Measurements from ENCODE around the gene FASN. TPM values are rescaled to one million over a fixed set of nuclear protein-coding genes. Genes with fewer than 3 reads are reported as not detected.
"Not testable (repeated sequence)": the region's sequence is repeated elsewhere in the genome, so short reads cannot be mapped to it uniquely, and the experiment has no call there.

Gene FASN
- total RNA-seq = 100 to 1,000 TPM in 2 of 4 donors, 10 to 100 TPM in 2; 72.8 to 302 (median 143) TPM

GRCh38 chr17:82098169-82098938 lies at the start of gene FASN:
Gene FASN, minus strand, starts transcription at chr17:82098236. Its CDS starts 1,791 bp downstream, at chr17:82096445.
- no CpG with 5 or more reads among the region's 124 CpGs for WGBS, 2 donors
- Histone ChIP-seq H3K9me3 (no peaks in the 10 kb centered on the region), H3K4me3 (peak within 1 kb of the TSS; percentile 60 to 95 (median 86)), H3K27ac (peak within 1 kb of the TSS; percentile 91 to 99 (median 98)), H3K36me3 (peaks cover 17 to 34% (median 20%) of the 10 kb centered on the region in 3 donors), H3K27me3 (no peaks in the 10 kb centered on the region), H3K4me1 (peaks cover 36 to 66% (median 38%) of the 10 kb centered on the region in 3 donors)
- peak; percentile 58 for DNase-seq
- TF ChIP-seq POLR2A (IDR thresholded peaks at IDR 0.05) = peak in 3 of 4 donors; percentile 96 to 99 (median 97)
- TF ChIP-seq, protein P1, sequence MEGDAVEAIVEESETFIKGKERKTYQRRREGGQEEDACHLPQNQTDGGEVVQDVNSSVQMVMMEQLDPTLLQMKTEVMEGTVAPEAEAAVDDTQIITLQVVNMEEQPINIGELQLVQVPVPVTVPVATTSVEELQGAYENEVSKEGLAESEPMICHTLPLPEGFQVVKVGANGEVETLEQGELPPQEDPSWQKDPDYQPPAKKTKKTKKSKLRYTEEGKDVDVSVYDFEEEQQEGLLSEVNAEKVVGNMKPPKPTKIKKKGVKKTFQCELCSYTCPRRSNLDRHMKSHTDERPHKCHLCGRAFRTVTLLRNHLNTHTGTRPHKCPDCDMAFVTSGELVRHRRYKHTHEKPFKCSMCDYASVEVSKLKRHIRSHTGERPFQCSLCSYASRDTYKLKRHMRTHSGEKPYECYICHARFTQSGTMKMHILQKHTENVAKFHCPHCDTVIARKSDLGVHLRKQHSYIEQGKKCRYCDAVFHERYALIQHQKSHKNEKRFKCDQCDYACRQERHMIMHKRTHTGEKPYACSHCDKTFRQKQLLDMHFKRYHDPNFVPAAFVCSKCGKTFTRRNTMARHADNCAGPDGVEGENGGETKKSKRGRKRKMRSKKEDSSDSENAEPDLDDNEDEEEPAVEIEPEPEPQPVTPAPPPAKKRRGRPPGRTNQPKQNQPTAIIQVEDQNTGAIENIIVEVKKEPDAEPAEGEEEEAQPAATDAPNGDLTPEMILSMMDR (IDR thresholded peaks at IDR 0.05) = peak in 3 of 6 experiments; percentile 50 to 55 (median 52)
- intact Hi-C loops (cut with DNase I) = no loop called here

GRCh38 chr17:82146663-82147654 lies 48.9 kb upstream of the FASN start:
- Histone ChIP-seq H3K36me3 (no peaks in the 10 kb centered on the region), H3K27ac (no peak overlapping the region), H3K9me3 (no peaks in the 10 kb centered on the region), H3K4me3 (no peak overlapping the region), H3K4me1 (peaks cover 0 to 17% (median 7%) of the 10 kb centered on the region in 3 donors), H3K27me3 (no peaks in the 10 kb centered on the region)
- intact Hi-C loops (cut with DNase I) = no loop called here
- no peak for TF ChIP-seq POLR2A (IDR thresholded peaks at IDR 0.05)
- TF ChIP-seq, protein P1 (IDR thresholded peaks at IDR 0.05) = no peak
- DNase-seq = no peak
- 81 to 91% methylated on average over 17 to 18 of the region's 18 CpGs for WGBS, 2 donors

- 93 to 94% methylated on average over 7 of the region's 13 CpGs for WGBS, 2 donors
- intact Hi-C loops (cut with DNase I) = no loop called here
Measured at GRCh38 chr17:82145550-82146155, 47.6 kb upstream of the FASN start.

DNA sequence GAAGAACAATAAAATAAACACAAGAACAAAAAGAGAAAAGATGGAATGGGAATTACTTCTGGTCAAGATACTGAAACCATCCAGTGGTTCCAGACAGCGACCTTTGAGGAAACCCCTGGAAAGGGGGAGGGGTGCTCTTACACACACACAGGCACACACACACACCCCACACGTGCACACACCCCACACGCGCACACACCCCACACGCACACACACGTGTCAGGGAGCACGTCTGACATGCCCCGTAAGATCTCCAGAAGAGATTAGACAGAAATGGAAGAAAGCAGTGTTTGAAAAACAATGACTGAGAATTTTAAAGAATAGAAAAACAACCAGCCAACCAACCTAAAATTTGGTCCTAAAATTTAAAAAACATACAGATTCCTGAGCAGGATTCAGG lies 45.3 kb upstream of the FASN start:
- Histone ChIP-seq H3K4me1 (peaks cover 0 to 8% (median 0%) of the 10 kb centered on the region in 3 donors), H3K9me3 (no peaks in the 10 kb centered on the region), H3K27ac (no peak overlapping the region), H3K4me3 (no peak overlapping the region), H3K27me3 (no peaks in the 10 kb centered on the region), H3K36me3 (no peaks in the 10 kb centered on the region)
- no peak for DNase-seq
- TF ChIP-seq, protein P1 (IDR thresholded peaks at IDR 0.05) = no peak
- TF ChIP-seq POLR2A (IDR thresholded peaks at IDR 0.05) = no peak
- intact Hi-C loops (cut with DNase I) = no loop called here
- 92% methylated on average over 8 of the region's 8 CpGs for WGBS, 2 donors

More at GRCh38 chr17:82145550-82146155, 47.6 kb upstream of the FASN start:
- Histone ChIP-seq H3K27me3 (no peaks in the 10 kb centered on the region), H3K4me3 (no peak overlapping the region), H3K36me3 (no peaks in the 10 kb centered on the region), H3K9me3 (no peaks in the 10 kb centered on the region), H3K27ac (no peak overlapping the region), H3K4me1 (peaks cover 0 to 8% (median 0%) of the 10 kb centered on the region in 3 donors)
- no peak for TF ChIP-seq POLR2A (IDR thresholded peaks at IDR 0.05)
- TF ChIP-seq, protein P1 (IDR thresholded peaks at IDR 0.05) = no peak
- DNase-seq = no peak

- DNase-seq; intact Hi-C loops (cut with DNase I); H3K36me3 ChIP-seq; H3K9me3 ChIP-seq; H3K4me3 ChIP-seq; H3K27ac ChIP-seq; H3K27me3 ChIP-seq; H3K4me1 ChIP-seq: not testable (repeated sequence)
- WGBS, 2 donors = 87 to 95% methylated on average over 7 to 10 of the region's 10 CpGs
Measured at GRCh38 chr17:82139961-82140360, 41.9 kb upstream of the FASN start.
